Stimulated activated CD4-positive, alpha-beta T cell treated with anti-CD3 and anti-CD28 coated beads, Interleukin-15, amount 100 ng/mL, for 24 hours (primary cell): ENCODE results near the gene ABCA5.
"Not testable (repeated sequence)": the region's sequence is repeated elsewhere in the genome, so short reads cannot be mapped to it uniquely, and the experiment has no call there.

Experiments used
- DNase-seq: peaks from one replicate; pipeline ENCODE4 v3.0.0-alpha.2; 2020

Gene ABCA5

GRCh38 chr17:69196105-69196653 is 130.8 kb downstream of the ABCA5 start:
- DNase-seq = not testable (repeated sequence)
